Esophagus muscularis mucosa (tissue), 4 donors: ENCODE data around the gene ZNF90.

Experiments used
- CTCF ChIP-seq, 3 experiments: fragments of 200-600 bp in 2 of 3; fragments of 450-650 bp in 1 of 3; sonication (generic) in 2 of 3; IDR thresholded peaks; one replicate each; pipeline ENCODE4 v1.5.1; 2017 to 2019; ENCODE audit warnings: antibody characterized with exemption in 3 of 3, mild to moderate bottlenecking in 2 of 3, moderate library complexity in 1 of 3
- EP300 ChIP-seq: sonication (generic); formaldehyde crosslinking; IDR thresholded peaks from one replicate; pipeline ENCODE4 v1.6.1; 2017; ENCODE audit warnings: antibody characterized with exemption
- POLR2A ChIP-seq: fragments of 450-650 bp; IDR thresholded peaks from one replicate; pipeline ENCODE4 v1.6.1; 2017; ENCODE audit warnings: antibody characterized with exemption, moderate library complexity, mild to moderate bottlenecking, low read depth
- POLR2AphosphoS5 ChIP-seq, 2 donors: sonication (generic); formaldehyde crosslinking; IDR thresholded peaks; one replicate each; pipeline ENCODE4 v1.6.1; 2017; ENCODE audit warnings: antibody characterized with exemption in 2 of 2

- TF ChIP-seq POLR2A (no peak), CTCF (IDR thresholded peaks at IDR 0.05) (no peak), POLR2AphosphoS5 (IDR thresholded peaks at IDR 0.05) (no peak), EP300 (no peak)
Observed at GRCh38 chr19:20165971-20166592, 88.3 kb downstream of the ZNF90 start.
